ENCODE data around the gene CCDC177. TPM values are rescaled to one million over a fixed set of nuclear protein-coding genes. Genes with fewer than 3 reads are reported as not detected.

CCDC177 gene
- total and polyA plus RNA-seq, 7 donors, result not detected

DNA sequence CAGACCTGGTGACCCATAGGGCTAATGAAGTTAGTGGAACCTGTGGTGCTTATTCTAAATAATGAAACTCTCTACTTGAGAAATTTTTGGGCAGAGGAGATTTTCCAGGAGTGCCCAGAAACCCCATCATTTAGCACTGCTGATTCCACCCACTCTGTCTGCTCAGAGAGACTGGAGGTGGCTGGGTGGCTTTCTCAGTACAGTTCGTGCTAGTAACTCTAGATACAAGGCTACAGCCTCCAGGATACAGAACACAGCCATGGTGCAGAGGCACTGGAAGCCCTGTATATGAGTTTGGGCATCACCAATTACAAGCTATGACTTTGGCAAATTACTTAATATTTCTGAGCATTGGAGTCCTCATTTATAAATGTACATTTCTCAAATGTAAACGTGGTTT, 32.4 kb downstream of the CCDC177 start:
- WGBS, 3 donors, result 55 to 66% (median 59%) methylated on average over 2 of the region's 2 CpGs
- DNase-seq, result no peak
- intact Hi-C loops (cut with DNase I), result no loop called here

DNA sequence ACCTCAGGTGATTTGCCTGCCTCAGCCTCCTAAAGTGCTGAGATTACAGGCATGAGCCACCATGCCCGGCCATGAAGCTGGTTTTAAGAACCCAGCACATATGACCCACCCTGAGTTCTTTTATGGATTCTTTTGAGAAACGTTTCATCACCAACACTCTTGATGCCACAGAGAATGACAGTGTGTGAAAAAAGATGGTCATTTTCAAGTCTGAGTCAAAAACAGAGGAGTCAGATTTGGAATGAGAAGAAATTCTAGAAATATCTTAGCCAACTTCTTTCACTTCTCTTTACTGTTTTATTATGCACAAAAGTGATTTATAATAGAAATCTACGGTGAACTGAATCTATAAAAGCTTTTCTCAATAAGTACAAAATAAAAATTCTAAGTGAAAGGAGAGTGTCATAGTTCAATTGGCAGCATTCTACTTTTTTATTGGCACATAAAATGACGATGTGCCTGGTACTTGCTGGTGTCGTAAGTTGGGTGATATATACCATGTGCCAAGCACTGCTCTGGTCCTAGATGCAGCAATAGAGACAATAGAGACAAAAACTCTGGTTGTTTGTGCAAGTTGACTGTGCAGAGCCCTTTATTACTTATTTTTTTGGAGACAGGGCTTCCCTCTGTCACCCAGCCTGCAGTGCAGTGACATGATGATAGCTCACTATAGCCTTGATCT, 33.9 kb downstream of the CCDC177 start:
- DNase-seq (no peak), ATAC-seq (no peak)
- H3K36me3 ChIP-seq (ENCODE audit: insufficient read depth in 1 of 2, low read depth in 1 of 2), result no peaks in the 10 kb centered on the region
- no peak overlapping the region for H3K27ac ChIP-seq
- WGBS, 3 donors, result 61 to 76% (median 67%) methylated on average over 5 of the region's 5 CpGs
- peaks cover 0 to 4% (median 0%) of the 10 kb centered on the region in 3 donors for H3K27me3 ChIP-seq (ENCODE audit: insufficient read depth in 3 of 3, low read length in 2 of 3)
- no peak overlapping the region for H3K4me3 ChIP-seq
- no peaks in the 10 kb centered on the region for H3K9me3 ChIP-seq
- TF ChIP-seq CTCF (IDR thresholded peaks at IDR 0.05), result no peak
- peaks cover 4% of the 10 kb centered on the region for H3K4me1 ChIP-seq
- intact Hi-C loops (cut with DNase I), result no loop called here

More for the DNA sequence above, 32.4 kb downstream of the CCDC177 start:
- no peak for TF ChIP-seq CTCF (IDR thresholded peaks at IDR 0.05)
- Histone ChIP-seq H3K4me3 (no peak overlapping the region), H3K36me3 (ENCODE audit: insufficient read depth in 1 of 2, low read depth in 1 of 2) (no peaks in the 10 kb centered on the region), H3K4me1 (peaks cover 4% of the 10 kb centered on the region), H3K27me3 (ENCODE audit: insufficient read depth in 3 of 3, low read length in 2 of 3) (peaks cover 0 to 11% (median 4%) of the 10 kb centered on the region in 3 donors), H3K9me3 (no peaks in the 10 kb centered on the region), H3K27ac (no peak overlapping the region)
- ATAC-seq, result no peak

DNA sequence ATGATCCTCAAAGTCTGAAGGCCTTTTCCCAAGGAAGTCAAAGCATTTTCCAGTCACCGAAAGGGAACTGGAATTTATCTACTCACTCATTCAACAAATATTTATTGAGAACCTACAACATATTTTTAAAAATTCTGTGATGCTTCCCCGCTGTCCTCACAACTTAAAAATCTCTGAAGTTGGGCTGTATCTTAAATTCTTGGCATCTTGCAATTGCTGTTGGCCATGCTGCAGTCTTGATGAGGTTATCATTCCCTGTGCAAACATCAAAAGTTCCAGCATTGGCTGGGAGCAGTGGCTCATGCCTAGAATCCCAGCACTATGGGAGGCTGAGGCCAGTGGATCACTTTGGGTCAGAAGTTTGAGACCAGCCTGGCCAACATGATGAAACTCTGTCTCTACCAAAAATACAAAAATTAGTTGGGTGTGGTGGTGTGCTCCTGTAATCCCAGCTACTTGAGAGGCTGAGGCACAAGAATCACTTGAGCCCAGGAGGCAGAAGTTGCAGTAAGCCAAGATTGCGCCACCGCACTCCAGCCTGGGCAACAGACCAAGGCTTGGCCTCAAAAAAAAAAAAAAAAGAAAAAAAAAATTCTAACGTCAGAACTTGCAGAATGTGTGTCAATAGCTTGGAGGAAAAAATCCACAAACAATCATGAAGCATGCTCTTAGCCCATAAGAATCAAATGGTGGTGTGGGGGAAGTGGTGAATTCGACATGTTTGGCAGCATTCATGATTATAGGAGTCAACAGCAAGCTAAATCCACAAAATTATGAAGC, 34.9 kb downstream of the CCDC177 start:
- no peaks in the 10 kb centered on the region for H3K36me3 ChIP-seq (ENCODE audit: insufficient read depth in 1 of 2, low read depth in 1 of 2)
- no peak for ATAC-seq
- intact Hi-C loops (cut with DNase I), result loop anchor here (5.0 kb wide), 2 partner anchors 32 to 187 kb away; partner anchors contain the start of gene CCDC177 (in 1 of the 2)
- peaks cover 0 to 4% (median 0%) of the 10 kb centered on the region in 3 donors for H3K27me3 ChIP-seq (ENCODE audit: insufficient read depth in 3 of 3, low read length in 2 of 3)
- peak in 1 of 2 donors; percentile 41 for DNase-seq
- 57 to 68% (median 66%) methylated on average over 6 of the region's 6 CpGs for WGBS, 3 donors
- H3K9me3 ChIP-seq, result no peaks in the 10 kb centered on the region
- peaks cover 4% of the 10 kb centered on the region for H3K4me1 ChIP-seq
- TF ChIP-seq CTCF (IDR thresholded peaks at IDR 0.05), result no peak
- no peak overlapping the region for H3K4me3 ChIP-seq
- no peak overlapping the region for H3K27ac ChIP-seq

DNA sequence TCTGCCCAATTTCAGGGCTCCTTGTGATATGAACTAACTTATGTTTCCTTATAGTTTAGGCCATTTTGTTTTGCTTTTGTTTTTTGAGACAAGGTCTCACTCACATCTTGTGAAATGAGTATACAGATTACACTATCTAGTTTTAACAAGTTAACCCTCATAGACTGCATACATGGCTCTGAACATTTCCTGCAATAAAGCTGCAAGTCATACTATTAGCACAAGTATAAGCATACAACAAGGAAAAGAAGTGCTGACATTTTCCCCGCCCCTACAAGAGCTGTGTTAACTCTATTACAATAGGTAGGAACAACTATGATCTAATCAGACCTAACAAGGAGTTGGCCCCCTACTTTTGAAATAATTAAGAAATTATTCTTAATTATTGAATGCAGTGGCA, 35.9 kb downstream of the CCDC177 start:
- Histone ChIP-seq H3K4me3 (no peak overlapping the region), H3K4me1 (peaks cover 4% of the 10 kb centered on the region), H3K36me3 (ENCODE audit: insufficient read depth in 1 of 2, low read depth in 1 of 2) (no peaks in the 10 kb centered on the region), H3K9me3 (no peaks in the 10 kb centered on the region), H3K27me3 (ENCODE audit: insufficient read depth in 3 of 3, low read length in 2 of 3) (peaks cover 0 to 2% (median 0%) of the 10 kb centered on the region in 3 donors), H3K27ac (no peak overlapping the region)
- DNase-seq, result no peak
- intact Hi-C loops (cut with DNase I), result loop anchor here (5.0 kb wide), 2 partner anchors 34 to 189 kb away; partner anchors contain the start of gene CCDC177 (in 1 of the 2)
- WGBS, 3 donors, result 89 to 97% (median 97%) methylated on average over 1 of the region's 1 CpG
- no peak for ATAC-seq
- TF ChIP-seq CTCF (IDR thresholded peaks at IDR 0.05), result no peak
